Smooth muscle cell of the brain vasculature (primary cell): ENCODE results near the gene HOXD8.

Experiments
- DNase-seq: peaks from one replicate; pipeline ENCODE4 v3.0.0-alpha.2; 2012; ENCODE audit warnings: low read depth, low spot score

Gene HOXD8

GRCh38 chr2:176129813-176130146, 275 bp downstream of the HOXD8 start:
- no peak for DNase-seq

DNA sequence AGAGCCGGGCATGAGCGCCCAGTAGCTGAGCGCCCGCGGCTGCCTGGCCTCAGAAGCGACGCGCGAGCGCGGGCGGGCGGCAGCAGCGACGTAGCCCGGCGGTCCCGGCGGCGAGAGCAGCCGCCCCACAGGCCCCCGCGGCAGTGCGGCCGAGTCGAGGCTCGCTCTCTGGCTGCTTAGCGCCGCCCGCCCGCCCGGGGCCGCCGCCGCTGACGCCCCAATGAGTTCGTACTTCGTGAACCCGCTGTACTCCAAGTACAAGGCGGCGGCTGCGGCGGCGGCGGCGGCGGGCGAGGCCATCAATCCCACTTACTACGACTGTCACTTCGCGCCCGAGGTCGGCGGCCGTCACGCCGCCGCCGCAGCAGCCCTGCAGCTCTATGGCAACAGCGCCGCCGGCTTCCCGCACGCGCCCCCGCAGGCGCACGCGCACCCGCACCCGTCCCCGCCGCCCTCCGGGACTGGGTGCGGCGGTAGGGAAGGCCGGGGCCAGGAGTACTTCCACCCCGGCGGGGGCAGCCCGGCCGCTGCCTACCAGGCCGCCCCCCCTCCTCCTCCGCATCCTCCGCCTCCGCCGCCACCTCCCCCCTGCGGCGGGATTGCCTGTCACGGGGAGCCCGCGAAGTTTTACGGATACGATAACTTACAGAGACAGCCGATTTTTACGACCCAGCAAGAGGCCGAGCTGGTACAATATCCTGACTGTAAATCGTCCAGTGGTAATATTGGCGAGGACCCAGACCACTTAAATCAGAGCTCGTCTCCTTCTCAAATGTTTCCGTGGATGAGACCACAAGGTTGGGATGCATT, 847 bp downstream of the HOXD8 start:
- no peak for DNase-seq

DNA sequence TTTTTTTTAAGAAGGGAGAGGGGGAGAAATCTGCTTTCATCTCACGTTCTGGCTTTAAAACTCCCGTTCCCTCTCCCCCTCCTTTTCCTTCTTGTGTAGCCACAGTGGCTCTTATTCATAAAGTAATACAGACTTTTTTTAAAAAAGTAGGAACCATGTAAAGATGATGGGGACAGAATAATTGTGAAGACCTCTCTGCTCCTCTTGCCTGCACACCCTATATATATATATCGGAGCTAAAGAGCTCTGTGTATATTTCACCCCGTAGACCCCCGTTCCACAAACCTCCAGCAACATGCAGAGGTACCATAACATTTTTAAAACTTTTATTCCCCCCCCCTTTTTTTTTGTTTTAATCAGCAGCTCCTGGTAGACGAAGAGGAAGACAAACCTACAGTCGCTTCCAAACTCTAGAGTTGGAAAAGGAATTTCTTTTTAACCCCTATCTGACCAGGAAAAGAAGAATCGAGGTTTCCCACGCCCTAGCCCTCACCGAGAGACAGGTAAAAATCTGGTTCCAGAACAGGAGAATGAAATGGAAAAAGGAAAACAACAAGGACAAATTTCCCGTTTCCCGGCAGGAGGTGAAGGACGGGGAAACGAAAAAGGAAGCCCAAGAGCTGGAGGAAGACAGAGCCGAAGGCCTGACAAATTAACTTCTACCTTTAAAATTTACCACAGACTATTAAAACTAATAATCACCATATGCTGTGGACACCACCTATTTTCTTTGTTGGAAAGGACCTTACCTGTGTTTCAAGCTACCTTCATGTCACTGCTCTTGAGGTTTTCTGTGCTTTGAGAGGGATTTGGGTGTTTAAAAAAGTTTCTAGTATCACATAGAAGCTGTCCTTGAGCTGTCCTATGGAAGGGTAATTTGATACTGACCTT, 1.7 kb downstream of the HOXD8 start:
- no peak for DNase-seq

GRCh38 chr2:176131848-176132158, 2.3 kb downstream of the HOXD8 start:
- no peak for DNase-seq

DNA sequence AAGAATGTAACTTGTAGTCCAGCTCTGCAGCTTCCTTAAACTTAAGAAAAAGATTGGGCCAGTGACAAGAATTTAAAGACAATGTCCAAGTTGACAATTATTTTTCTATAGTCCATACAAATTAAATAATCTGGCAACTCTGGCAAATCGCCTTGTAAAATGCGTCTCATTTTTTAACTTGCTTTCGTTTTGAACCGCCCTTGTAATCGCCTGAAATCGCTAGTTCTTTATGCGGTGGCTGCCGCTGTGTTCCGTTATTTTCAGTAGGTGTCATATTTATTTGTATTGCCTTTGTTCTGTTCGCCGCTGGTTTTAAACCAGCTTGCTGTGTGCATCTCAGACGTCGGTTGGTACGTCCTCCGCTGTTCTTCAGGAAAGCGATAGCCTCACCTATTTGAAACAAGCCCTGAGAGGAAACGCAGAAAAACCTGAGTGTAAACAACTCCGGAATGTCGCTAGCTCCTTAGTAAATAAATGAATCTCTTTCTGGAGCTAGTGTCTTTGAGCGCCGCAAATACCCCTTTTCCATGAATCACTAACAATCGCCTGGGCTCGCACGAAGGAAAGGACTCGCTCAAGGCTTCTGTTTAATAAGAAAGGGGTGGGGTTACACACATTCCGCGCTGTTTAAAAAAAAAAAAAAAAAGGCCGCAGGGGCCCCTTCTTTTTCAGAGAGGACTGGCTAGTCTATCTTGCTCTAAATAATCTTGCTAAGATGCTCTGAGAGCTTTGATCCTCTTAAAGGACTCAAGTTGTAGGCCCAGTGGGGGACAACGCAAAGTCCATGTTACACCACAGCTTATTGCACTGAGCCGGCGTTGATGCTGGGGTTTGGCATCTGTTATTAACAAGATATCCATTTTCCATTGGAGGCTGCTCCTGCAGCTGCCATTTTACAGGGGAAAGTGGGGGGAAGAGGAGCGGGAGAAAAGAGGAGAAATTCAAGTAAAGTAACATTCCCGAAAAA, 3.0 kb downstream of the HOXD8 start:
- no peak for DNase-seq

- DNase-seq = no peak
Measured at GRCh38 chr2:176133389-176133788, 3.9 kb downstream of the HOXD8 start.

GRCh38 chr2:176134035-176134434, 4.5 kb downstream of the HOXD8 start:
- DNase-seq = no peak

- no peak for DNase-seq
Measured at GRCh38 chr2:176135035-176135440, 5.5 kb downstream of the HOXD8 start.

DNA sequence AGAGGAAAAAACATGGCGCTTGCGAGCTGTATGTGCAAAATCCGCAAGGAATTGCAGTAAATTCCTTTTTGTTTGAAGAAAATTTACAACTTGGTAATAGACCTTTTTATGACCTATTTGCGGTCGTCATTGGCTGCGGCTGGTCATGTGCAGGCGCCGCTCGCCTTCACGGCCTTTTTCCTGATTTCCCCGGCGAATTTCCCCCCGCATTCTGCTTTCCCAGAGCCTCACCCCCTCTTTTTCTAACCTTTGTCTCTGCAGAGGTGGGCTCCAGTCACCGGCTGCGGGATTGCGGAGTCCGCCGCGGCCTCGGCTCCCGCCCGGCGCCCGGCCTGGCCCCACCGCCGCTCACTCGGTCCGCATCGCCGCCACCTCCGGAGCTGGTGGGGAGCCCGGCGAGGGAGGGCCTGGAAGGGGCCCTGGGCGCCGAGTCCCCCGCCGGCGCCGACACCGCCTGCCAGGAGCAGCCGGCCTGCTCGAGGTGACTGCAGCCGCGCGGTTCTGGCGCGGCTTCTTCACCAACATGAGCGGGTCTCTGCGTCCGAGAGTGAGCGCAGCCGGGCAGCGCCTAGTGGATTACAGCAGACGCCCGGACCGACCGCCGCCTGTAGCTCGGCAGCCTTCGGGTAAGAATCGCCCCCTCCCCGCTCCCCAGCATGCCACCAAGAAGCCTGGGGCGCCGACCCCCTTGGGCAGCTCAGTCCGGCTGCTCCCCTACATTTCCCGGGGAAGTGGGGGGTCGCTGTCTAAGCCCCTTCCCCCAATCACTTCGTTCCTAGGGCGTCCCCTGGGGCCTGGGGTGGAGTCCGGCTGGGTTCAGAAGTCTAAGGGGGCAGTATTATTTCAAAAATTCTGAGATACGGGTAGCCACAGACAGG, 7.1 kb downstream of the HOXD8 start:
- DNase-seq = no peak

- DNase-seq = no peak
Measured at GRCh38 chr2:176137252-176137580, 7.7 kb downstream of the HOXD8 start.

GRCh38 chr2:176137906-176138305, 8.4 kb downstream of the HOXD8 start:
- DNase-seq = no peak

- DNase-seq = no peak
Measured at GRCh38 chr2:176138526-176138922, 9.0 kb downstream of the HOXD8 start.

DNA sequence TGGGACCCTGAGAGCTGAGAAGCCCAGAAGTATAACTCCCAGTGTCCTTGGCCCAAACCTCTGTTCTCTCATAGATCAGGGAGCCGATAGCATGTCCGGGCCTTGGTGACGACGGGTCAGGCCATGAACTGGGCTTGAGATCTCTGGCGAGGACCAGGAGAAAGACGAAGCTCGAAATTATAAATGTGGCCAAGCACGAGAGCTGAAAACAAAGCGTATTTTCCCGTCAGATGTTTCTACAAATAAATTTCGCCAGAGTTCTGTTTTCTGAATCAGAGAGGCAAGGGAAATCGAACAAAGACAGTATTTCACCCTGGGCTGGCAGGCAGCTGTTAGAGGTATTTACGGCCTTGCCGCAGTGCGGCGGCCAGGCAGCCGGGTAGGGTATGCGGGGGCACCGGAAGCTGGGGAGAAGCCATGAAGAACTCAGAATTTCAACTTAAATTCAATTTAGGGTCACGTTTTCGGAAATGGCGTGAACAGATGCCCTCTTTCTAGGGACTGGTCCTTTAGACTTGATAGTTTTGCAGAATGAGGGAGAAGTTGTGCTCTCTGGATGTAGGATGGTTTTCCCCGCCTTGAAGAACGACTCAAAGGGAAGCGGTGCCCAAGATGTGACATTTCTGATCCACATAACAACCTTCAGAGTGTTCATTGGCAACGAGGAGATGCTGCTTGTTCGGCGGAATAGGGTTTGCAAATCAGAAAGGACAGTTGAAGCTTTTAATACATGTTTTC, 9.6 kb downstream of the HOXD8 start:
- no peak for DNase-seq

DNA sequence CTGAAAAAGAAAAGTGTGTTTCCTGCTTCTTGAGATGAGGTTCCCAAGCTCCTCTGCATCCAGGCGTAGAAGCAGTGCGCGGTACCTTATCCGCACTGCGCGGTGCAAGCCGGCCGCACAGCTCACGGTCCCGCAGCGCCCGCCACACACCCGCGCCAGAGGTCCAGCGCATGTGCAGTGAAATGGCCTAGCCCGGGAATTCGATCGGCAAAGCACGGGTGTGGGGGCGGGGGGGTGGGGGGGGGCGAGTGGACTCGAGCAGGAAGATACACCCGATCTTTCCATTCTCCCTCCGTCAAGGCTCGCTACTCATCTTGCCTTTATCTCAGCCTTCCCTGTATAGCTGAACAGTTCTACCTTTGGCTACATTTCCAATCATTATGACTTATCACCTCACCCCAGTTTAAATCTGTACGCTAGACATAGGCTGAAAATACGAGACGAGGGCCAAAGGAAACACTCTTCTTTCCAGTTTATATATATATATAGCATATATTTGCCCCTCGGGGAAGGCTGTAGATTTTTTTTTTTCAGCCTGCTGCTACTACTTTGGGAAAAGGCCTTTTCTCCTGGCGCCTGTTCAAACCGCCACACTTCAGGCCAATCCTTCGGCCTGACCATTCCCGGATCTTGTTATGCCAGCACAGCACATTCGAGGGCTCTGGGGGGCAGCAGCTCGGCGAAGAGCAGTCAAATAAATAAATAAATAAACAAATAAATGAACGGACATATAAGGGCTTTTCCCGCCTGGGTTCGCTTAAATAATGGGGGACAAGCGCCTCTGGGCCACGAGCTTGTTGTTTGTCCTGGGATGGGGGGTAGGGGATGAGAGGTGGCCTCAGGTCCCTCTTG, 10.4 kb downstream of the HOXD8 start:
- no peak for DNase-seq

DNA sequence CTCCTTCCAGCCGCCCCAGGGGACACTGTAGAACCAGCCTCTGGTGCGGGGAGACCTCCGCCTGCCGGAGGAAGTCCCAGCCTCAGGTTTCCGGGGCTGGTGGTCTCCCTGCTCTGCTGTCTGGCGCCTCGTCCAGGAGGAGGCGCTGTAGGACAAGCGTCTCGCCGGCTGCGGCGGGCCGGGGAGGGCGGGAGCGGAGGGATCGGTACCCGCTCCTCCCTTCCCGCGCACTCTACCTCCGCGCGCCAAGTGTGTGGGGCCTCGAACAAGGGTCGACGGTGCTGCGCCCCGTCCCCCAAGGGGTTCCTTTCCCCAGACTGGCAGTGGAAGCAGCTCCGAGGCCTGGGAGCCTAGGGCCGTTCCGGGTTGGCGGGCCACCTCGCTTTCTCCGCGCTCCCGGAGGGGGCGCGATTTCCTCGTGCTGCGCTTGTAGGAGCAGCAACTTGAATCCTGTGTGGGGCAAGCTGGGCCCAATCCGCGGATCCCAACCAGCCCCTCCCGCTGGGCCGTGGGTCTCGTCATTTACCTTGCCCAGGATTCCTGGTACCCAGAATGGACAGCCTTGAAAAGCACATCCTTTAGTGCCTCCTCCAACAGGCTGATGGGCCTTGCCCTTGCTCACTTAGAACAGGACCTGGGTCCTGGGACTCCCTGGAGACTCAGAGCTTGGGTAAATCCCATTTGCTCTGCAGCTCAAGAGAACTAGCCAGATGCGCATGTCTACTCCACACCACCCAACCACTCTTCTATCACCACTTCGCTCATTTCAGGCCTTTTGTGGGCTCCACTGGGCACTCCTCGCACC, 11.2 kb downstream of the HOXD8 start:
- DNase-seq = no peak

DNA sequence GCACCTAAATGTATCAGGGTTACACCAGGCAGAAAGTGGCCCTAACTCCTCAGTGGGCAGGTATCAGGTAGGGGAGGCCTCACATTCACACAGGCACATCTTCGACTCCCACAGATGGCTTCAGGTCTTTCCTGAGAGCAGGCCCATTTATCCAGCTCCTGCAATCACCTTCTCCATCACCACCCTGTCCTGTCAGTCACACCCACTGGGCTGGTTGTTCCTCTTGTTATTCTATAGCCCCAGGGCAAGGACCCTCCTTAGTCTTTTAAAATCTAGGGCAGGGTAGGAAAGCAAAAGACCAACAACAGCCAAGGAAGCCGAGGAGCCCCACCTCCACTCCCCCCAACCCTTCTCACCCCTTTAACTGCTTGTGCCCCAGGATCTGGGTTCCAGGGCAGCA, 12.8 kb downstream of the HOXD8 start:
- no peak for DNase-seq

GRCh38 chr2:176145085-176145969, 15.8 kb downstream of the HOXD8 start:
- DNase-seq = no peak

DNA sequence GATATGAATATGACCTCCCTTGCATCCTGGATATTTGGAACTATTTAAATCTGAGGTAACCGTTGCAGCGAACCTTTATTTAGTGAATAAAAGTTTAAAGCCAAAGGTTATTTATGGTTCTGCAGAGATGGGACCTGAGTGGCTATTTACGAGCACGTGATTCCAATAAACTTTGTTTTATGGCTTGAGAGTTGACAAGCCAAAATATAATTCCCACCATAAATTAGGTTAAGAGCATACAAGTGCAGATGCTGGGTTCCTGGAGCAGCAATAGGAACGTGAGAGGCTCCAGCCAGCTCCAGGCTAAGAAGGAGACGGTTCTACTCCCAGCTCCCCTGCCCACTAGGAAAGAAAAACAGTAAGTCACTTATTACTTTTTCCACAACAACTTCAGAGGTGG, 16.6 kb downstream of the HOXD8 start:
- no peak for DNase-seq
